Activated T-helper 2 cell treated with anti-CD3 and anti-CD28 coated beads, Interferon-gamma antibody, Interleukin-2, Interleukin-4, amounts not matched to agents 10 μg/mL and 5 μg/mL and 100 μg/mL, durations not matched to agents 14 hours and 24 hours and 36 hours (primary cell): Measurements from ENCODE around the gene UBE2Q1. TPM values are rescaled to one million over a fixed set of nuclear protein-coding genes. Genes with fewer than 3 reads are reported as not detected.

ENCODE experiments used
- DNase-seq: peaks from one replicate; pipeline ENCODE4 v3.0.0; 2021; ENCODE audit warnings: low spot score
- H3K27ac Mint-ChIP-seq: one replicate; pipeline ENCODE4 v1.8.0; 2021; ENCODE audit warnings: mixed read lengths
- H3K27me3 Mint-ChIP-seq: one replicate; pipeline ENCODE4 v1.8.0; 2021; ENCODE audit warnings: low read depth, mixed read lengths
- H3K36me3 Mint-ChIP-seq: one replicate; pipeline ENCODE4 v1.8.0; 2021; ENCODE audit warnings: low read depth, mixed read lengths
- H3K4me1 Mint-ChIP-seq: one replicate; pipeline ENCODE4 v1.8.0; 2021; ENCODE audit warnings: low read depth, mixed read lengths
- H3K4me3 Mint-ChIP-seq: one replicate; pipeline ENCODE4 v1.8.0; 2021; ENCODE audit warnings: low read depth, mild to moderate bottlenecking, moderate library complexity, mixed read lengths
- H3K9me3 Mint-ChIP-seq: one replicate; pipeline ENCODE4 v1.8.0; 2021; ENCODE audit warnings: mixed read lengths
- intact Hi-C: fragments of 100-400 bp; cut with micrococcal nuclease; formaldehyde crosslinking; loops from one replicate; pipeline ENCODE4 v1.15.1; 2023
- total RNA-seq: library from RNA; stranded (reverse); gene quantifications from 2 replicates; pipeline ENCODE4 v1.2.3, GENCODE V29; 2022

The UBE2Q1 gene
- total RNA-seq, 1 donor from 2014 or later, result 96.5 TPM

DNA sequence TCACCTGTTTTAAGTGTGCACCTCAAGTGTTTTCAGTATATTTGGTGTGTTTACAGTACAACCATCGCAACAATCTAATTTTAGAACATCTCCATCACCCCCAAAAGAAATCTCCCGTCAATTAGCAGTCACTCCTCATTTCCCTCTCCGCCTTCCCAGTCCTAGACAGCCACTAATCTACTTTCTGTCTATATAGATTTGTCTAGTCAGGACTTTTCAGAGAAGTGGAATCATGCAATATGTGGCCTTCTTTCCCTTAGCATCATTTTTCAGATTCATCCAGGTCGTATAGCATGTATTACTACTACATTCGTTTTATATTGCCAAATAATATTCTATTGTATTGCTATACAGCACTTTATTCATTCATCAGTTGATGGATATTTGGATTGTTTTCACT, 54.6 kb downstream of the UBE2Q1 start:
- H3K27ac Mint-ChIP-seq, result no peak overlapping the region
- H3K4me1 Mint-ChIP-seq, result peaks cover 4% of the 10 kb centered on the region
- no peaks in the 10 kb centered on the region for H3K36me3 Mint-ChIP-seq
- no peaks in the 10 kb centered on the region for H3K9me3 Mint-ChIP-seq
- intact Hi-C loops, result no loop called here
- no peak overlapping the region for H3K4me3 Mint-ChIP-seq
- H3K27me3 Mint-ChIP-seq, result peaks cover 76% of the 10 kb centered on the region
- no peak for DNase-seq

DNA sequence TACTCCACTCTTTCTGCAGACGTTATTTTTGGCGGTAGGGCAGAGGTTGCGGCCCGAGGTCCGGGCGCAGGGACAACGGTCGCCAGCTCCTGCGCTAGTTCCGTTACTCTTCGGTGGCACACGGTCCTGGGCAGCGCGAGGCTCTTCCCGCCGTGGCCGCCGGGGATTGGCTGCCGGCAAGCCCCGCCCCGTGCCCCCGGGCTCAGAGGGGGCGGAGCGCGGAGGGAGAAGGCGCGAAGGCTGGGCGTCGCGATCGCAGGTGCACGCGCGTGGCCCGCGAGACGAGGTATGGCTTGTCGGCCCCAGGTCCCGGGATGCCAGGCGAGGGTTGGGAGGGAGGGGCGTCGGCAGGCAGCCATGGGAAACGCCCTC, 55.7 kb downstream of the UBE2Q1 start:
- H3K27ac Mint-ChIP-seq, result no peak overlapping the region
- no peaks in the 10 kb centered on the region for H3K9me3 Mint-ChIP-seq
- peaks cover 4% of the 10 kb centered on the region for H3K4me1 Mint-ChIP-seq
- DNase-seq, result no peak
- intact Hi-C loops, result no loop called here
- H3K27me3 Mint-ChIP-seq, result peaks cover 72% of the 10 kb centered on the region
- no peaks in the 10 kb centered on the region for H3K36me3 Mint-ChIP-seq
- no peak overlapping the region for H3K4me3 Mint-ChIP-seq

DNA sequence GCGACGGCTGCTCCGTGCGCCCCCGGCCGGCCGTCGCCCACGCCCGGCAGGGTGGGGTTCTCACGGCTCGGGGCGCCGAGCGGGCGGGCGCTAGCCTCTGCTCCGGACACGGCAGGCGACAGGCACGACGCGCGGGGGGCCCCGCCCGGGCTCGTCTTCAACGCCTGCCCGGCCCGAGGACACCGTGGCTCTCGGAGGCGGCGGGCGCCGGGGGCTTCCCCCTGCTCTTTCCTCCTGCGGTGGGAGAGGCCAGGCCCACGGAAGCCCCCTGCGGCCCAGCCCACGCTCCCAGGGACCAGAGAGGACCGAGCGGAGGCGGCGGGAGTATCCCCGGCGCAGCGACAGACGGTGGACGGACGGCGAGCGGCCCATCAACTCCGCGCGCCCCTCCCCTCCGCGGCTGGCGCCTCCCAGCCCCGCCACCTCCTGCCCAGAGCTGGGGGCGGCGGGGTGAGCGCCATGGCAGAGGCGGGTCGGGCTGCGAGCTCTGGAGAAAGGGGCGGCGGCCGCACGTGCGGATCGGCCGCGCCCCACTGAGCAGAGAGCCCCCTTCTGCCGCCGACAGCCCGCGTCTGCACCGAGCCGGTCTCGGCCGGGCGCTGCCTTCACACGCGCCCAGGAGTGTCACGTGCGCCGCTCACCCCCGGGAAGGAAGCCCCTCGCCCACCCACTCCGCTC, 56.3 kb downstream of the UBE2Q1 start, which contains the start of the genes SHE and TDRD10:
Gene SHE (minus strand): TSS at position 347 of the 678 bp plus-strand sequence. CDS start 386 bp downstream, outside the sequence.
Gene TDRD10 (plus strand): TSS at position 154 of the 678 bp plus-strand sequence. CDS start 4,685 bp downstream, outside the sequence.
- DNase-seq, result no peak
- Mint-ChIP-seq H3K27ac (no peak within 1 kb of the TSS), H3K9me3 (no peaks in the 10 kb centered on the region), H3K36me3 (no peaks in the 10 kb centered on the region), H3K4me1 (peaks cover 4% of the 10 kb centered on the region), H3K27me3 (peaks cover 67% of the 10 kb centered on the region), H3K4me3 (peak within 1 kb of the TSS; percentile 15)
- intact Hi-C loops, result no loop called here

DNA sequence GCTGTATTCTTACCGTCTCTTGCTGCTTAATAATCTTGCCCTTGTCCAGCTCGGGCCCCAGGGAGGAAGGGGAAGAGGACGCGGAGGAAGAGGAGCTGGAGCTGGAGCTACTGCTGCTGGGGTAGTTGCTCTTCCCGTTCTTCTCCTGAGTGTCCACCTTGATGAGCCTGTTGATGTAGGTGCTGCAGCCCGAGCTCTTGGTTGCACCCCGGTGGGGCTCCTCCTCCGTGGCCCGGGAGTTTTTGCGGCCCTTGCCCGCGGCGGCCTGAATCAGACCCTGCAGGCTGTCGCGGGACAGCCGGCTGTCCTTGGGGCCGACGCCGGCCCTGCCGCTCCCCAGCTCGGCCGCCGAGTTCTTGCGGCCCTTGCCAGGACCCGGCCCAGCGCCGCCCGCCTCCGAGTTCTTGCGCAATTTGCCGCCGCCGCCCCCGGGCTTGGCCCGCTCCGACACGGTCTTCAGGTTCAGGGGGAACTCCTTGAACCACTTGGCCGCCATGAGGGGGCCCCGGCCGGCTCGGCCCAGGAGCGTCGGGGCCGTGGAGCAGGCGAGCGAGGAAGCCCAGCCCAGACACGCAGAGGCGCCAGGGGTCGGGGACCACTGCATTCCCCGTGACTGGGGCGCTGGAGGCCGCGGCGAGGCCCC, 56.9 kb downstream of the UBE2Q1 start:
- peaks cover 67% of the 10 kb centered on the region for H3K27me3 Mint-ChIP-seq
- intact Hi-C loops, result no loop called here

DNA sequence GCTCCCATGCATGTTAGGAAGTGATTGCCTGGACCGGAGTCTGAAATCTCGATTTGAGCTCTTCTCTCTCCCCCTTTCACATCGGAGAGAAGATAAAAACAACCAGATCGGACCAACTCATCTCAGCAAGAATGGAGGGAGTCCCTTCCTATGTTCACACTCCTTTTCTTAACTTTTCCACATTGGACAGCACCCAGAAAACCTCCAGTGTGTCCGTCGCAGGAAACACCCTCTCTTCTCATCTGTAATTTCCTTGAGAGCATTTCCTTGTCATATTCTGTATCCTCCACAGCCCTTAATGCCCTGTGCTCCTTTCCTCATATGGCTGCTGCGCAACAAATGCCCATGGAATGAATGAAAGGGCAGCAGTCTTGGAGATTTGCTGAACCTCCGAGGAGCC, 57.9 kb downstream of the UBE2Q1 start:
- Mint-ChIP-seq H3K27me3 (peaks cover 59% of the 10 kb centered on the region), H3K27ac (no peak overlapping the region), H3K4me3 (no peak overlapping the region), H3K9me3 (no peaks in the 10 kb centered on the region), H3K36me3 (no peaks in the 10 kb centered on the region), H3K4me1 (peaks cover 10% of the 10 kb centered on the region)
- intact Hi-C loops, result no loop called here
- DNase-seq, result no peak

More for the DNA sequence above, 56.9 kb downstream of the UBE2Q1 start:
- Mint-ChIP-seq H3K36me3 (no peaks in the 10 kb centered on the region), H3K9me3 (no peaks in the 10 kb centered on the region), H3K4me1 (peaks cover 10% of the 10 kb centered on the region), H3K4me3 (peak overlapping the region; percentile 15), H3K27ac (no peak overlapping the region)
- no peak for DNase-seq

DNA sequence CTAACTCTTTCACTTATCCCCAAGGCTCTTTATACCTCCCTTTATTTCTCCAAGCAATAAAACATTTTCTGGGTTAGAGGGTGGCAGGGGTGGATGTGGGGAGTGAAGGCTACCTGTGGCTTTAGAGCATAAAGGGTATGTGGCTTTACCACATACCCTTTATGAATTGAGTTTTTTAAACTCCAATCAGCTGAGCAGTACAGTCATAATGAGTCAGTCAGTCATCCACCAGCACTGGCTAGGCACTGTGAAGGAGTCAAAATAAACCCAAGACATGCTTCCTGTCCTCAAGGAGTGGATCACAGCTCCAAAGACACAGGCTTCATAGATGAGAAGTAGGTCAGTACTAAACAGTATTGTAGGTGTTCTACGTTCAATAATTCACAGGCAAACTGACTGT, 59.0 kb downstream of the UBE2Q1 start:
- H3K27ac Mint-ChIP-seq, result no peak overlapping the region
- no peak overlapping the region for H3K4me3 Mint-ChIP-seq
- H3K27me3 Mint-ChIP-seq, result peaks cover 51% of the 10 kb centered on the region
- peaks cover 12% of the 10 kb centered on the region for H3K4me1 Mint-ChIP-seq
- intact Hi-C loops, result no loop called here
- H3K36me3 Mint-ChIP-seq, result no peaks in the 10 kb centered on the region
- no peak for DNase-seq
- H3K9me3 Mint-ChIP-seq, result no peaks in the 10 kb centered on the region

Other genes with a start within 250 kb of the UBE2Q1 start
- gene AQP10, start 237.6 kb downstream of the UBE2Q1 start, total RNA-seq, result not detected in 2 replicates
- 44.0 and 47.0 TPM in 2 replicates for gene ATP8B2, start 233.1 kb downstream of the UBE2Q1 start, total RNA-seq
- 1.6 and 2.2 TPM in 2 replicates for gene IL6R, start 153.3 kb downstream of the UBE2Q1 start, total RNA-seq
- not detected in 2 replicates for gene TDRD10, start 56.4 kb downstream of the UBE2Q1 start, total RNA-seq
- 0.05 TPM in 1 of 2 replicates, not detected in the other for gene SHE, start 56.2 kb downstream of the UBE2Q1 start, total RNA-seq
- gene CHRNB2, start 9.1 kb upstream of the UBE2Q1 start, total RNA-seq, result not detected in 2 replicates
- 267 and 282 TPM in 2 replicates for gene ADAR, start 49.5 kb upstream of the UBE2Q1 start, total RNA-seq